GM21723 (cell line): Measurements from ENCODE around the gene P2RY2.
"Not testable (repeated sequence)": the region's sequence is repeated elsewhere in the genome, so short reads cannot be mapped to it uniquely, and the experiment has no call there.

Experiments used
- ATAC-seq: cut with Tn5 transposase; IDR thresholded peaks from one replicate; pipeline ENCODE4 v1.9.1; 2021; ENCODE audit warnings: mild to moderate bottlenecking, moderate library complexity; ENCODE audit not compliant: unreplicated experiment

P2RY2 gene

GRCh38 chr11:73187854-73188253 is 30.2 kb upstream of the P2RY2 start:
- no peak for ATAC-seq

- ATAC-seq, result no peak
These were observed 29.8 kb upstream of the P2RY2 start for GRCh38 chr11:73188301-73188700.

- ATAC-seq, result peak; percentile 73
These were observed 28.8 kb upstream of the P2RY2 start for GRCh38 chr11:73189315-73189714.

- peak; percentile 4 for ATAC-seq
These were observed 28.1 kb upstream of the P2RY2 start for GRCh38 chr11:73189723-73190556.

- no peak for ATAC-seq
These were observed 27.6 kb upstream of the P2RY2 start for GRCh38 chr11:73190557-73190885.

- no peak for ATAC-seq
These were observed 26.9 kb upstream of the P2RY2 start for GRCh38 chr11:73191151-73191550.

GRCh38 chr11:73192272-73192671 is 25.8 kb upstream of the P2RY2 start:
- ATAC-seq, result no peak

- ATAC-seq, result peak; percentile 47
These were observed 24.6 kb upstream of the P2RY2 start for GRCh38 chr11:73193251-73194033.

GRCh38 chr11:73194034-73194507 is 24.0 kb upstream of the P2RY2 start:
- ATAC-seq, result no peak

- ATAC-seq, result no peak
These were observed 23.5 kb upstream of the P2RY2 start for GRCh38 chr11:73194593-73194992.

GRCh38 chr11:73195191-73196007 is 22.7 kb upstream of the P2RY2 start:
- no peak for ATAC-seq

- ATAC-seq, result no peak
These were observed 21.5 kb upstream of the P2RY2 start for GRCh38 chr11:73196576-73196975.

GRCh38 chr11:73197348-73197747 is 20.7 kb upstream of the P2RY2 start:
- no peak for ATAC-seq

- not testable (repeated sequence) for ATAC-seq
These were observed 20.3 kb upstream of the P2RY2 start for GRCh38 chr11:73197787-73198186.

- no peak for ATAC-seq
These were observed 19.4 kb upstream of the P2RY2 start for GRCh38 chr11:73198677-73199076.

GRCh38 chr11:73199446-73199845 is 18.6 kb upstream of the P2RY2 start:
- no peak for ATAC-seq

GRCh38 chr11:73200256-73200655 is 17.8 kb upstream of the P2RY2 start:
- ATAC-seq, result no peak

- no peak for ATAC-seq
These were observed 16.8 kb upstream of the P2RY2 start for GRCh38 chr11:73201249-73201648.

GRCh38 chr11:73201888-73202780 is 15.9 kb upstream of the P2RY2 start:
- ATAC-seq, result no peak

- no peak for ATAC-seq
These were observed 14.8 kb upstream of the P2RY2 start for GRCh38 chr11:73203322-73203721.
